Stimulated activated CD8-positive, alpha-beta memory T cell treated with anti-CD3 and anti-CD28 coated beads, Interleukin-15, amount 100 ng/mL, for 1 hour (primary cell): ENCODE results near the gene MORC3.
A peak's percentile ranks its signal among the peaks of the same experiment; 100 is the strongest.
"Not testable (repeated sequence)": the region's sequence is repeated elsewhere in the genome, so short reads cannot be mapped to it uniquely, and the experiment has no call there.

ENCODE experiments used
- DNase-seq: peaks from one replicate; pipeline ENCODE4 v3.0.0-alpha.2; 2020; ENCODE audit warnings: low read depth

MORC3 gene

GRCh38 chr21:36385233-36386030 is 65.4 kb downstream of the MORC3 start, which contains the start of gene CHAF1B:
TSS of gene CHAF1B (plus strand) at chr21:36385392. CDS start at chr21:36386137, 745 bp downstream.
- peak; percentile 43 for DNase-seq

- no peak for DNase-seq
Measured at GRCh38 chr21:36386031-36386642, 66.1 kb downstream of the MORC3 start.

- DNase-seq: no peak
Measured at GRCh38 chr21:36388096-36388495, 68.1 kb downstream of the MORC3 start.

- DNase-seq: no peak
Measured at GRCh38 chr21:36388835-36389234, 68.8 kb downstream of the MORC3 start.

GRCh38 chr21:36391649-36392048 is 71.7 kb downstream of the MORC3 start:
- DNase-seq: not testable (repeated sequence)

- no peak for DNase-seq
Measured at GRCh38 chr21:36395353-36396111, 75.5 kb downstream of the MORC3 start.

- no peak for DNase-seq
Measured at GRCh38 chr21:36396325-36396724, 76.3 kb downstream of the MORC3 start.

GRCh38 chr21:36396971-36397370 is 77.0 kb downstream of the MORC3 start:
- DNase-seq: no peak

- DNase-seq: no peak
Measured at GRCh38 chr21:36397606-36398005, 77.6 kb downstream of the MORC3 start.

- DNase-seq: not testable (repeated sequence)
Measured at GRCh38 chr21:36399736-36400135, 79.7 kb downstream of the MORC3 start.

- DNase-seq: no peak
Measured at GRCh38 chr21:36400719-36401118, 80.7 kb downstream of the MORC3 start.

- DNase-seq: no peak
Measured at GRCh38 chr21:36402339-36402738, 82.3 kb downstream of the MORC3 start.

GRCh38 chr21:36403713-36404112 is 83.7 kb downstream of the MORC3 start:
- no peak for DNase-seq

GRCh38 chr21:36408568-36408967 is 88.6 kb downstream of the MORC3 start:
- no peak for DNase-seq

GRCh38 chr21:36411301-36411700 is 91.3 kb downstream of the MORC3 start:
- no peak for DNase-seq

GRCh38 chr21:36412916-36413315 is 92.9 kb downstream of the MORC3 start:
- DNase-seq: no peak

- DNase-seq: no peak
Measured at GRCh38 chr21:36415375-36415774, 95.4 kb downstream of the MORC3 start.

GRCh38 chr21:36419241-36419640 is 99.2 kb downstream of the MORC3 start:
- DNase-seq: no peak

- DNase-seq: peak; percentile 18
Measured at GRCh38 chr21:36419996-36420395, 100.0 kb downstream of the MORC3 start.

GRCh38 chr21:36420571-36421339 is 100.8 kb downstream of the MORC3 start:
- DNase-seq: no peak

- DNase-seq: no peak
Measured at GRCh38 chr21:36422279-36423098, 102.5 kb downstream of the MORC3 start.
